AG08395 (cell line): ENCODE measurements around the gene CPB1.

Experiments
- DNase-seq: peaks from one replicate; pipeline ENCODE4 v3.0.0; 2012; ENCODE audit warnings: mixed read lengths, low spot score

Gene CPB1

GRCh38 chr3:148833223-148833622, 5.6 kb downstream of the CPB1 start:
- peak; percentile 6 for DNase-seq

- no peak for DNase-seq
Observed at GRCh38 chr3:148839805-148840204, 12.2 kb downstream of the CPB1 start.

- DNase-seq: no peak
Observed at GRCh38 chr3:148840451-148840850, 12.8 kb downstream of the CPB1 start.

- DNase-seq: no peak
Observed at GRCh38 chr3:148845756-148846395, 18.3 kb downstream of the CPB1 start.

GRCh38 chr3:148847351-148847750, 19.7 kb downstream of the CPB1 start:
- peak; percentile 24 for DNase-seq

GRCh38 chr3:148848410-148848809, 20.8 kb downstream of the CPB1 start:
- no peak for DNase-seq

- no peak for DNase-seq
Observed at GRCh38 chr3:148852271-148852992, 24.8 kb downstream of the CPB1 start.

- DNase-seq: no peak
Observed at GRCh38 chr3:148853076-148853475, 25.5 kb downstream of the CPB1 start.

- no peak for DNase-seq
Observed at GRCh38 chr3:148854061-148854460, 26.4 kb downstream of the CPB1 start.

GRCh38 chr3:148856384-148856783, 28.8 kb downstream of the CPB1 start:
- no peak for DNase-seq

GRCh38 chr3:148857316-148857715, 29.7 kb downstream of the CPB1 start:
- no peak for DNase-seq

- DNase-seq: peak; percentile 62
Observed at GRCh38 chr3:148861277-148861869, 33.8 kb downstream of the CPB1 start.

- no peak for DNase-seq
Observed at GRCh38 chr3:148863297-148863696, 35.7 kb downstream of the CPB1 start.

- no peak for DNase-seq
Observed at GRCh38 chr3:148863814-148864213, 36.2 kb downstream of the CPB1 start.

GRCh38 chr3:148865049-148865448, 37.4 kb downstream of the CPB1 start, which contains the start of gene CPA3:
Gene CPA3, plus strand, starts transcription at chr3:148865296. Its CDS starts 12 bp downstream, at chr3:148865308.
- no peak for DNase-seq

GRCh38 chr3:148866261-148866660, 38.6 kb downstream of the CPB1 start:
- DNase-seq: peak; percentile 37

GRCh38 chr3:148873270-148873927, 45.8 kb downstream of the CPB1 start:
- DNase-seq: no peak

- DNase-seq: no peak
Observed at GRCh38 chr3:148873977-148874376, 46.4 kb downstream of the CPB1 start.

- DNase-seq: no peak
Observed at GRCh38 chr3:148878095-148878494, 50.5 kb downstream of the CPB1 start.

GRCh38 chr3:148879256-148879655, 51.6 kb downstream of the CPB1 start:
- no peak for DNase-seq

- DNase-seq: no peak
Observed at GRCh38 chr3:148880681-148881080, 53.1 kb downstream of the CPB1 start.

GRCh38 chr3:148881286-148881685, 53.7 kb downstream of the CPB1 start:
- DNase-seq: peak; percentile 9

- peak; percentile 20 for DNase-seq
Observed at GRCh38 chr3:148882288-148882687, 54.7 kb downstream of the CPB1 start.
